Testis (tissue), 3 donors: ENCODE results near the gene MIS18BP1. TPM values are rescaled to one million over a fixed set of nuclear protein-coding genes. Genes with fewer than 3 reads are reported as not detected.

ENCODE experiments used
- DNase-seq: peaks from one replicate; pipeline ENCODE4 v3.0.0-alpha.2; 2019
- H3K27ac ChIP-seq, 2 donors: fragments of 200-600 bp; sonication (generic); one replicate each; pipeline ENCODE4 v1.5.1; 2019
- H3K27me3 ChIP-seq: fragments of 200-600 bp; sonication (generic); one replicate; pipeline ENCODE4 v1.5.1; 2019
- H3K36me3 ChIP-seq: fragments of 200-600 bp; sonication (generic); one replicate; pipeline ENCODE4 v1.5.1; 2017; ENCODE audit warnings: low read depth; ENCODE audit errors: missing control alignments
- H3K4me1 ChIP-seq: fragments of 200-600 bp; sonication (generic); one replicate; pipeline ENCODE4 v1.5.1; 2019
- H3K4me3 ChIP-seq, 2 donors: fragments of 200-600 bp; sonication (generic); one replicate each; pipeline ENCODE4 v1.5.1; 2017 to 2019
- H3K9me3 ChIP-seq: fragments of 200-600 bp; sonication (generic); one replicate; pipeline ENCODE4 v1.5.1; 2017
- POLR2A ChIP-seq: fragments of 450-650 bp; IDR thresholded peaks from one replicate; pipeline ENCODE4 v1.6.1; 2017; ENCODE audit warnings: antibody characterized with exemption, mild to moderate bottlenecking, moderate library complexity
- WGBS, 2 donors: methylation state at CpG; one replicate each; pipeline ENCODE4 v1.1.5; 2018; 5-methylcytosine and 5-hydroxymethylcytosine counted together
- intact Hi-C: fragments of 100-400 bp; cut with DNase I; formaldehyde crosslinking; loops from one replicate; pipeline ENCODE4 v1.15.1; 2023; ENCODE audit warnings: low total_unique reads
- polyA plus RNA-seq: library from polyadenylated mRNA; stranded (reverse); fragments of 350-450 nt; fragmentation: Illumina TruSeq; extraction: RNeasy Lipid Tissue Mini Kit (QIAGEN cat#74804); gene quantifications from one replicate; pipeline ENCODE4 v1.2.3, GENCODE V29; 2014; ENCODE audit warnings: low read depth, low replicate concordance; ENCODE audit not compliant: insufficient read depth
- total RNA-seq, 2 donors: library from RNA; depleted of rRNA; stranded (reverse); fragments of >200 nt; gene quantifications; one replicate each; pipeline ENCODE4 v1.2.3, GENCODE V29; 2016
- TF ChIP-seq, protein P1 (sequence below), 3 experiments: fragments of 450-650 bp in 2 of 3; fragments of 200-600 bp in 1 of 3; sonication (generic) in 1 of 3; IDR thresholded peaks; one replicate each; pipeline ENCODE4 v1.5.1; 2016 to 2019; ENCODE audit warnings: antibody characterized with exemption in 3 of 3, mild to moderate bottlenecking in 2 of 3, moderate library complexity in 1 of 3

Gene MIS18BP1
- total and polyA plus RNA-seq, 3 donors from 2014 or later, result 7.3 to 71.5 (median 60.8) TPM

DNA sequence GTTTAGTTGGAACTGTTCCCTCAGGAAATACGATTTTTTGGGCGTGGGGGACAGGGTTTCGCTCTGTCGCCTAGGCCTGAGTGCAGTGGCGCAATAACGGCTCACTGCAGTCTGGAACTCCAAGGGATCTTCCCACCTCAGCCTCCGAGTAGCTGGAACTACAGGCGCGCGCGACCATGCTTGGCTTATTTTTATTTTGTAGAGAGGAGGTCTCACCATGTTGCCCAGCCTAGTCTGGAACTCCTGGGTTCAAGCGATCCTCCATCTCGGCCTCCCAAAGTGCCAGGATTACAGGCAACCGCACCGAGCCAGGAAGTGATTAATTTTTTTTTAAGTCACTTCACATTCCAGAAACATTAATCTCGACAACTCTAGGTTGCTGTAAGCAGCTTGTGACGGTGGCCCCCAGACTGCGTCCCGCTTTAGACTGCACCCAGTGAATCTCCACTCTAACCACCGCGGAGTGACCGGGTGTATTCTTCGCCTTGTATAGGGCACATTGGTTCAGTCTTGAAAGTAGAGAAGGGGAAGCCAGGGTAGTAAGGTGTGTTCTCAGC, 830 bp upstream of the MIS18BP1 start:
- WGBS, 2 donors, result 29 to 34% methylated on average over 21 to 23 of the region's 23 CpGs
- Histone ChIP-seq H3K9me3 (no peaks in the 10 kb centered on the region), H3K36me3 (no peaks in the 10 kb centered on the region), H3K27ac (peak overlapping the region; percentile 95 to 97), H3K4me3 (peak overlapping the region; percentile 75 to 77), H3K4me1 (peaks cover 7% of the 10 kb centered on the region), H3K27me3 (no peaks in the 10 kb centered on the region)
- intact Hi-C loops, result loop anchor here (5.0 to 10.0 kb wide), 2 partner anchors 119 to 357 kb away; partner anchors contain the start of genes FANCM and FKBP3
- peak; percentile 50 for DNase-seq
- TF ChIP-seq, protein P1, sequence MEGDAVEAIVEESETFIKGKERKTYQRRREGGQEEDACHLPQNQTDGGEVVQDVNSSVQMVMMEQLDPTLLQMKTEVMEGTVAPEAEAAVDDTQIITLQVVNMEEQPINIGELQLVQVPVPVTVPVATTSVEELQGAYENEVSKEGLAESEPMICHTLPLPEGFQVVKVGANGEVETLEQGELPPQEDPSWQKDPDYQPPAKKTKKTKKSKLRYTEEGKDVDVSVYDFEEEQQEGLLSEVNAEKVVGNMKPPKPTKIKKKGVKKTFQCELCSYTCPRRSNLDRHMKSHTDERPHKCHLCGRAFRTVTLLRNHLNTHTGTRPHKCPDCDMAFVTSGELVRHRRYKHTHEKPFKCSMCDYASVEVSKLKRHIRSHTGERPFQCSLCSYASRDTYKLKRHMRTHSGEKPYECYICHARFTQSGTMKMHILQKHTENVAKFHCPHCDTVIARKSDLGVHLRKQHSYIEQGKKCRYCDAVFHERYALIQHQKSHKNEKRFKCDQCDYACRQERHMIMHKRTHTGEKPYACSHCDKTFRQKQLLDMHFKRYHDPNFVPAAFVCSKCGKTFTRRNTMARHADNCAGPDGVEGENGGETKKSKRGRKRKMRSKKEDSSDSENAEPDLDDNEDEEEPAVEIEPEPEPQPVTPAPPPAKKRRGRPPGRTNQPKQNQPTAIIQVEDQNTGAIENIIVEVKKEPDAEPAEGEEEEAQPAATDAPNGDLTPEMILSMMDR (IDR thresholded peaks at IDR 0.05), result no peak
- no peak for TF ChIP-seq POLR2A

DNA sequence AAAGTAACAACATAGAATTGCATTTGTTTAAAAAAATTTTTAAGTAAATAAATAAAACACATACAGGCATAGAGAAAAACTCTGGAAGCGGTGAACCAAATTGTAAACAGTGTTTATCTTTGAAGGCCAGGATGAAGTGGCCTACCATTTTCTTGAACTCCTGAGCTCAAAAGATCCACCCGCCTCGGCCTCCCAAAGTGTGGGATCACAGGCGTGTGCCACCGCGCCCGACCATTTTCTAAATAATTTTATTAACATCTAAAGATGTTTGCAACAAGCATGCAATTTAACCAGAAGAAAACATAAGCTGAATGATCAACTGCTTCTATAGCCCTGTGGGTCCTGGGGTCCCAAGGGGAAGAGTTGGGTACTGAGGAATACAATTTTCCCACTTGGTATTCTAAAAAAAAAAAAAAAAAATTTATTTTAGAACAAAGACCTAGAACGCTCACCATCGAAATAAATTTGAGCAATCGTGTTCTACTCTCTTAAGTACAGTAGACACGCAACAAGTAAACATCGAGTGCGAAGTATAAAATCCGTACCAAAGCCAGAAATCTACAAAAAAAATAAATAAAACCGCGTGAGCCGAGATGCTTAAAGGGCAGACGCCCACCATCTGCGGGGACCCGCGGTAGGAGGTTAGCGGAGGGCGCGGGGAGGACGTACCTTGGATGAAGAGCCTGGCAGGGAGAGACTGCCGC, 484 bp downstream of the MIS18BP1 start:
- peaks cover 9% of the 10 kb centered on the region for H3K4me1 ChIP-seq
- peak overlapping the region; percentile 95 to 97 for H3K27ac ChIP-seq
- intact Hi-C loops, result loop anchor here (5.0 to 10.0 kb wide), 2 partner anchors 118 to 355 kb away; partner anchors contain the start of genes FANCM and FKBP3
- H3K4me3 ChIP-seq, result peak overlapping the region; percentile 75 to 77
- TF ChIP-seq, protein P1 (IDR thresholded peaks at IDR 0.05), result no peak
- TF ChIP-seq POLR2A, result no peak
- H3K9me3 ChIP-seq, result no peaks in the 10 kb centered on the region
- H3K36me3 ChIP-seq, result no peaks in the 10 kb centered on the region
- H3K27me3 ChIP-seq, result no peaks in the 10 kb centered on the region
- peak; percentile 29 for DNase-seq
- WGBS, 2 donors, result 0% methylated on average over 25 to 26 of the region's 26 CpGs

DNA sequence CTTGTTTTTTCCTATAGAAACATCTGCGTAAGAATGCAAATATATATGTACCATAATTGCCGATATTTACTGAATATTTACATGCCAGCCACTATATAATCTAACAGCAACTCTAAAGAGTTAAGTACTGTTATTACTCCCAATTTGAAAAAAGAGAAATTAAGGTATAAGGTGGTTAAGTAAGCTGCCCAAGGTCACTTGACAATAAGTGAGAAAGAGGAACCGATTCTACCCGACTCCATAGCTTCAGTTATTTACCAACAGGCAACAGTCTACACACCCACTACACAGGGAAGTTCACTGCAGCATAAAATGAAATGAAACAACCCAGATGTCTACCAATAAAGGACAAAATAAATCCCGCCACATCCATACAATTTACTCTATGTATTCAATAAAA, 1.1 kb downstream of the MIS18BP1 start:
- Histone ChIP-seq H3K4me1 (peaks cover 14% of the 10 kb centered on the region), H3K4me3 (peak overlapping the region; percentile 75 to 77), H3K9me3 (no peaks in the 10 kb centered on the region), H3K36me3 (no peaks in the 10 kb centered on the region), H3K27ac (peak overlapping the region; percentile 95 to 97), H3K27me3 (no peaks in the 10 kb centered on the region)
- WGBS, 2 donors, result 11 to 18% methylated on average over 5 of the region's 5 CpGs
- TF ChIP-seq, protein P1 (IDR thresholded peaks at IDR 0.05), result no peak
- no peak for TF ChIP-seq POLR2A
- intact Hi-C loops, result loop anchor here (5.0 to 10.0 kb wide), 2 partner anchors 117 to 355 kb away; partner anchors contain the start of genes FANCM and FKBP3
- no peak for DNase-seq

DNA sequence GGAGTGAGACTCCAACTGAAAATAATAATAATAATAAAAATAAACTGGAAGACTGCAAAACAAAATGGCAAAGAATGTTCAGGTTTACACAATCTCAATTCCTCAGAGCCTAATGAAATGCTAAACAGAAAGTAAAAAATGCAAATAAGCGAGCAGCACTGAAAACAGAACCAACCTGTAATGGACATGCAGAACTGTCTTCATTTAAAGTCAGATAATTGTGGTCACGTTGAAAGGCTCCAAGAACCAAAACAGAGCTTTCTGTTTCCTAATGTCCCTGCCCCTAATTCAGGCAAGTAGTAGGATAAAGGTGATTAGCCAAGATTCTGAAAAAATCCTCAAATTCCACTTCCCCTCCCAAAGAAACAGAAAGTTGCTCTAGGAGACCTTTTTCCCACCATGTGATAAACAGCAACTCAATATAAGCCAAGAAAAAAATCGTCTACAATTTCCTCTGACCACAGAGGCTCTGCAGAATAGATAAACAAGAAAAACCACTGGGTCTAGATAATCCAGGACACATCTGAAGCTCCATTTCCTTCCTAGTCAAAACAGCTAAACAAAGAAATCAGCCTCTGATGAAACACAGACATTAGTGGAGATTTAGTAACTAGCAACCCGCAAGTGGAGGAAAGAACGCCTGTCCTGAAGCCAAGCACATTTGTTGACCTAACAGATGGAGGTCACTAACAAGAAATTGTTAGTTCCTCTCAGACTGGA, 3.0 kb downstream of the MIS18BP1 start:
- peaks cover 22% of the 10 kb centered on the region for H3K4me1 ChIP-seq
- no peaks in the 10 kb centered on the region for H3K9me3 ChIP-seq
- intact Hi-C loops, result loop anchor here (5.0 to 10.0 kb wide), 2 partner anchors 115 to 353 kb away; partner anchors contain the start of genes FANCM and FKBP3
- H3K36me3 ChIP-seq, result no peaks in the 10 kb centered on the region
- DNase-seq, result peak; percentile 49
- H3K27ac ChIP-seq, result peak overlapping the region; percentile 67 to 88
- no peaks in the 10 kb centered on the region for H3K27me3 ChIP-seq
- TF ChIP-seq, protein P1 (IDR thresholded peaks at IDR 0.05), result no peak
- no peak for TF ChIP-seq POLR2A
- WGBS, 2 donors, result 20 to 24% methylated on average over 5 of the region's 5 CpGs
- H3K4me3 ChIP-seq, result peak overlapping the region; percentile 5 to 22
